DND-41 (cell line): Measurements from ENCODE around the gene OR2M7.

Source experiments
- ATAC-seq: fragments of 200-7000 bp; cut with Tn5 transposase; 3 replicates; pipeline ENCODE4 v1.9.1; 2021; ENCODE audit warnings: low read depth; ENCODE audit not compliant: insufficient read depth
- DNase-seq: peaks from one replicate; pipeline ENCODE4 v3.0.0-alpha.2; 2020
- H2AFZ ChIP-seq: 2 replicates; pipeline ENCODE4 v1.6.0; 2012; ENCODE audit warnings: low read depth, low read length
- H3K27ac ChIP-seq: 2 replicates; pipeline ENCODE4 v1.5.1; 2012; ENCODE audit warnings: low read length, inconsistent platforms
- H3K27me3 ChIP-seq: fragments of 200-600 bp; sonication (generic); 2 replicates; pipeline ENCODE4 v1.6.0; 2012; ENCODE audit warnings: low read length, mild to moderate bottlenecking, inconsistent platforms; ENCODE audit not compliant: insufficient read depth, poor library complexity
- H3K36me3 ChIP-seq: 2 replicates; pipeline ENCODE4 v1.5.1; 2012; ENCODE audit warnings: low read length, inconsistent platforms; ENCODE audit not compliant: insufficient read depth
- H3K4me1 ChIP-seq: 2 replicates; pipeline ENCODE4 v1.5.1; 2012; ENCODE audit warnings: mild to moderate bottlenecking, low read length; ENCODE audit not compliant: insufficient read depth
- H3K4me2 ChIP-seq: 2 replicates; pipeline ENCODE4 v1.6.0; 2012; ENCODE audit warnings: mild to moderate bottlenecking, moderate library complexity, low read length, inconsistent platforms; ENCODE audit not compliant: insufficient read depth
- H3K4me3 ChIP-seq, 2 experiments: fragments of 200-600 bp in 1 of 2; shearing (Covaris generic) in 1 of 2; 2 replicates each; pipeline ENCODE4 v1.5.1; 2012 to 2016; ENCODE audit warnings: inconsistent platforms in 2 of 2, low read length in 2 of 2, mild to moderate bottlenecking in 2 of 2, low read depth in 1 of 2, moderate library complexity in 1 of 2
- H3K79me2 ChIP-seq: 2 replicates; pipeline ENCODE4 v1.6.0; 2012; ENCODE audit warnings: low read length, inconsistent platforms; ENCODE audit not compliant: insufficient read depth
- H3K9ac ChIP-seq: 2 replicates; pipeline ENCODE4 v1.6.0; 2012; ENCODE audit warnings: low read depth, mild to moderate bottlenecking, inconsistent platforms, low read length, moderate library complexity
- H3K9me3 ChIP-seq: 2 replicates; pipeline ENCODE4 v1.5.1; 2012; ENCODE audit warnings: low read length, moderate library complexity, mild to moderate bottlenecking, inconsistent platforms; ENCODE audit not compliant: insufficient read depth, severe bottlenecking
- H4K20me1 ChIP-seq: 2 replicates; pipeline ENCODE4 v1.6.0; 2012; ENCODE audit warnings: low read length; ENCODE audit not compliant: insufficient read depth
- CTCF ChIP-seq: IDR thresholded peaks from 2 replicates; pipeline ENCODE4 v1.5.1; 2012; ENCODE audit warnings: borderline replicate concordance, low read length, moderate library complexity, mild to moderate bottlenecking; ENCODE audit not compliant: poor library complexity, severe bottlenecking; ENCODE audit errors: extremely low read depth
- EZH2 ChIP-seq: IDR thresholded peaks from 3 replicates; pipeline ENCODE4 v1.6.1; 2012; ENCODE audit warnings: borderline replicate concordance, low read depth, mild to moderate bottlenecking, moderate library complexity, low read length, inconsistent platforms; ENCODE audit not compliant: severe bottlenecking

Gene OR2M7

GRCh38 chr1:248361121-248361715 lies 36.9 kb upstream of the OR2M7 start, which contains the start of gene OR2T4:
OR2T4 (plus strand) TSS chr1:248361665; CDS start chr1:248361665, 0 bp downstream.
- TF ChIP-seq EZH2 (no peak), CTCF (no peak)
- no peak within 1 kb of the TSS for H3K4me3 ChIP-seq
- no peak within 1 kb of the TSS for H3K4me2 ChIP-seq
- no peaks in the 10 kb centered on the region for H3K9me3 ChIP-seq
- no peak within 1 kb of the TSS for H2AFZ ChIP-seq
- ATAC-seq = no peak
- no peaks in the 10 kb centered on the region for H3K79me2 ChIP-seq
- no peaks in the 10 kb centered on the region for H3K4me1 ChIP-seq
- H3K9ac ChIP-seq = no peak within 1 kb of the TSS
- H4K20me1 ChIP-seq = no peaks in the 10 kb centered on the region
- no peaks in the 10 kb centered on the region for H3K27me3 ChIP-seq
- no peaks in the 10 kb centered on the region for H3K36me3 ChIP-seq
- no peak within 1 kb of the TSS for H3K27ac ChIP-seq
- no peak for DNase-seq

GRCh38 chr1:248359415-248359814 lies 35.0 kb upstream of the OR2M7 start:
- no peaks in the 10 kb centered on the region for H3K9me3 ChIP-seq

GRCh38 chr1:248348475-248348874 lies 24.1 kb upstream of the OR2M7 start, which contains the start of gene OR14C36:
OR14C36 (plus strand) TSS chr1:248348775; CDS start chr1:248348775, 0 bp downstream.
- Histone ChIP-seq H4K20me1 (no peaks in the 10 kb centered on the region), H3K27me3 (no peaks in the 10 kb centered on the region), H2AFZ (no peak within 1 kb of the TSS), H3K9ac (no peak within 1 kb of the TSS), H3K4me3 (no peak within 1 kb of the TSS), H3K79me2 (no peaks in the 10 kb centered on the region), H3K27ac (no peak within 1 kb of the TSS), H3K36me3 (no peaks in the 10 kb centered on the region), H3K4me1 (no peaks in the 10 kb centered on the region), H3K9me3 (no peaks in the 10 kb centered on the region), H3K4me2 (no peak within 1 kb of the TSS)
- no peak for ATAC-seq
- DNase-seq = no peak
- TF ChIP-seq EZH2 (no peak), CTCF (no peak)

More at GRCh38 chr1:248359415-248359814, 35.0 kb upstream of the OR2M7 start:
- H3K27ac ChIP-seq = no peak overlapping the region
- H3K9ac ChIP-seq = no peak overlapping the region
- no peak for DNase-seq
- TF ChIP-seq CTCF (no peak), EZH2 (no peak)
- H3K36me3 ChIP-seq = no peaks in the 10 kb centered on the region
- H3K4me1 ChIP-seq = no peaks in the 10 kb centered on the region
- no peaks in the 10 kb centered on the region for H3K79me2 ChIP-seq
- H2AFZ ChIP-seq = no peak overlapping the region
- no peaks in the 10 kb centered on the region for H4K20me1 ChIP-seq
- ATAC-seq = no peak
- no peak overlapping the region for H3K4me2 ChIP-seq
- no peaks in the 10 kb centered on the region for H3K27me3 ChIP-seq
- no peak overlapping the region for H3K4me3 ChIP-seq
